Fibroblast of skin of left quadriceps (primary cell): ENCODE data around the gene ACTRT3.
"Not testable (repeated sequence)": the region's sequence is repeated elsewhere in the genome, so short reads cannot be mapped to it uniquely, and the experiment has no call there.

Source experiments
- DNase-seq, 2 experiments: peaks; one replicate each; pipeline ENCODE4 v3.0.0-alpha.2; 2013; ENCODE audit warnings: low read depth in 2 of 2

ACTRT3 gene

DNA sequence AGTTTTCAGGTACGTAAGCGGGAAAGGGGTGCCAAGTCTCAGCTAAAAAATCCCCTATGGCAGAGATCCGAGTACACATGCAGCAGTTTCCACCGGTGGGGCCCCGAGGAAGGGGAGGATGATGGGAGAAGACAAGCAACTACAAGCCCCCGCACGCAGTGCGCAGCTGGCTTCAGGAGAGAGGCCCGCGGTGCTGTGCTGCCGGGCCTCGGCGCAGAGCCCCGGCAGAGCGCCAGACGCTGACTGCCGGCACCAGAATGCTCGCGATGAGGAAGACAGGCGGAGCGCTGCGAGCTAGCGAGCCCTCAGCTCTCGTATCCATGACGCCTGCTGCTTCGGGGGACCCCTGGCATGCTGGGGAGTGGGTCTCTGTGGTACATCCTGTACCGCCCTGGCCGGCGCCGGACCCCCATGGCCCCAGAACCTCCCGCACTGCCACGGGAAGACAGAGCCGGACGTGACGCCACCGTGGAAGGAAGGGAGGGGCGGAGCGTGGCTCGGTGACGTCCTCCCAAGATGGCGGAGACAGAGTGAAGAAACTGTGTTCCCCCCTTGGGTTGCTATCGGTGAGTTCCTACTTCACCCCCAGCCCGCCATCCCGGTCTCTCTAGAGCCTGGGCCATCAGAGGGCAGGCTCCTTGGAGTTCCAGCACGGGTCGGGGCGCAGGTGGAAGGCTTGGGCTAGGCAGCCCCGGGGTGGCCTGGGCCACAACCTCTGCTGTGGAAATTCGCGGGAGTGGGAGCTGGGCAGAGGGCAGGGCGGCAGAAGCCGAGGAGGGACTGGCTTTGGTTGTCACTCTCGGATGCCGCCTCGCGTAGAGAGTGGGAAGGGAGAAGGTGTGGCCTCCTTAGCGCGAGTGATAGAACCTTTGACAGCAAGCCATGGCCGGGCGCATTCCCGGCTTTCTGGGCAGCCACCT, 3.8 kb upstream of the ACTRT3 start, which contains the start of gene MYNN:
Gene MYNN, plus strand, starts transcription at position 500 of the 920 bp plus-strand sequence. CDS start 900 bp downstream, outside the sequence.
- DNase-seq, result peak in 1 of 2 experiments; percentile 66

GRCh38 chr3:169772305-169772896, 3.0 kb upstream of the ACTRT3 start:
- peak in 1 of 2 experiments; percentile 62 for DNase-seq

DNA sequence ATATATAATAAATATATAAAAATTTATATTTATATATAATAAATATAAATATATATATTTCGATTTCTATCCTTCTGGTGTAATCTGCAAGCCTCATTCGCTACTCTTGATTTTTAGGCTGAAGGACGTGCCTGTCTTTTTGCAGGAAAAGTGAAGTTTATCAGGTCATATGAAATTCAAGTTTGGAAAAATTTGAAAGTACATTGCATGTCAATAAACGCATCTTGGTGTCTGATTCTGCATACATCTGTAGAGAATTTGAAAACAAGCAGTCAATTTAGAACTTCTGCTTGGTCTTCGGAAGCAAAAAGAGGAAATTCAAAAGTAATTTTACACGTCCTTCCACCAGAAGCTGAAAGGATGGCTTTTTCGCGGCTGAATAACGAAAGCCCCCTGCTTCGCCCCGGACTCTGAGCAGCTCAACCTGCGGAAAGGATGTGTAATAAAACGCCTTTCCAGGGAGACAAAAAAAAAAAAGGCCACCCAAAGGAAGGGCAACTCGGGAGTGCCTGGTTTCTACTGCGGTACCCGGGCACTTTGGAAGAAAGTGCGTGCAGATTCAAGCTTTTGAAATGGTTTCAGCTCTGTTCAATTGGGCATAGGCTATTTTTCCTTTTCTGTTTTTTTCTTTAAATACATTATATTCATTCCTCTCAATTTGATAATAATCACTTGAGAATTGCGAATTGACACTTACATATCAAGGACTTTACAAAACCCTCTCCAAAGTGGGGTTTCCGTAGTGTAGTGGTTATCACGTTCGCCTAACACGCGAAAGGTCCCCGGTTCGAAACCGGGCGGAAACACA, 2.3 kb upstream of the ACTRT3 start:
- DNase-seq, result peak in 1 of 2 experiments; percentile 66

DNA sequence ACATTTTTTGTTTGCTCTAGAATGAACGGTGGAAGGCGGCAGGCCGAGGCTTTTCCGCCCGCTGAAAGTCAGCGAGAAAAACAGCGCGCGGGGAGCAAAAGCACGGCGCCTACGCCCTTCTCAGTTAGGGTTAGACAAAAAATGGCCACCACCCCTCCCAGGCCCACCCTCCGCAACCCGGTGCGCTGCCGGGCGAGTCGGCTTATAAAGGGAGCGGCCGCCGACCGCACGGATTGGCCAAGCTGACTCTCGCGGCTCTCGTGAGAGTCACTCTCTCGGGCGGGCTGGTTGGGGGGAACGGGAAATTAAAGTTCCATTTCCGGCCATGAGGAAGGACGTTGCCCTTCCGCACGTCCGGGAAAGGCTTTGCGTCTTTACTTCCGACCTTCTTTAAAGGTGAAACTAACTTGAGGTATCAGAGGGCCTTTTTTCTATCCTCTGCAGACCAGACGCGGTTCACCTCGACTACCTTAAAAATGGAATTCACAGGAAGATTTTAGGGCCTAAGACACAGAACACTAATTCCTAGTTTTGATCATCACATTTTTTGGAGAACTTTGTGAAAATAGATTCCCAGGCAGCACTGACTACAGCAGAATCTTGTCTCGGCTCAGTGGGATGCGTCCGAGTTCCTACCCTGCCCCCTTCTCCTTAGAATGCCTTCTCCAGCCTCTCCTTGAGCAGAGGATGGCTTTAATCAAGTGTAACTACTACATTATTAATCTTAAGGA, 4.3 kb downstream of the ACTRT3 start, which contains the start of gene TERC:
Gene TERC, minus strand, starts transcription at position 179 of the 731 bp plus-strand sequence.
- peak; percentile 81 to 85 for DNase-seq

- peak in 1 of 2 experiments; percentile 16 for DNase-seq
Measured at GRCh38 chr3:169764312-169764881, 5.0 kb downstream of the ACTRT3 start.

GRCh38 chr3:169760479-169760878, 8.9 kb downstream of the ACTRT3 start:
- DNase-seq, result no peak

- DNase-seq, result no peak
Measured at GRCh38 chr3:169759256-169759655, 10.1 kb downstream of the ACTRT3 start.

- no peak for DNase-seq
Measured at GRCh38 chr3:169758359-169758994, 10.9 kb downstream of the ACTRT3 start.

- no peak for DNase-seq
Measured at GRCh38 chr3:169755488-169755887, 13.9 kb downstream of the ACTRT3 start.

GRCh38 chr3:169754711-169755110, 14.7 kb downstream of the ACTRT3 start:
- no peak for DNase-seq

GRCh38 chr3:169751875-169752274, 17.5 kb downstream of the ACTRT3 start:
- no peak for DNase-seq

DNA sequence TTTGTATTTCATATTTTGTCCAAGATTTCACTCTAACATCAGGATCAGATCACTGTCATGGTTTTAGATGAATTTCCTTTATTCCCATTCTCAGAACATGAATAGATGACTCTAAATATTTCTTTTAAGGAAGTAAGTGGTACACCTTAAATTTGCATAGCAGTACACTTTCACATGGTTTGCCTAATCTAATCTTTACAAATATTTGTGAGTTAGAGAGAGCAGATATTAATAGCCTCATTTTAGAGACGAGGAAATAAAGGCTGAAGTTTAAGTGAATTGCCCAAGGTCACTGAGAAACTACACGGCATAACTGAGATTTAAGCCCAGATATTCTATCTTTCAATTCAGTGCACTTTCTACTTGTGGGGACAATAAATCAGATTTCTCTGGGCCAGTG, 18.7 kb downstream of the ACTRT3 start:
- DNase-seq, result no peak

DNA sequence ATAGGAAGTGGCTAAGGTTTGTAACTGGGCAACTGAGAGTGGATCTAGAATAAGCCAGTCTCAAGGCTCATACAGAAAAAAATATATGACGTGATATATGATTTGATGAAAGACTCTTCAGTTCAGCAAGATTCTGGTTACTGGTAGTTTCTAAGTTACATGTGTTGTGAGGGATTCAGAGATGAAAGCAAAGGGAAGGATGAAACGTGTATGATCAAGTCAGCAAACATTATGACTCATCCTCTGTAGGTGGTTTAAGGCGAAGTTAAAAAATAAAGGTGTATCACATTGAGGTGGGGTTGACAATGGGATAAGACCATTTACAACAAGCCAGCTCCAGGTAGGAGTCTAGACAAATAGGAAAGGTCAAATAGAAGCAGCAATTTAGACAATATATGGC, 20.7 kb downstream of the ACTRT3 start:
- no peak for DNase-seq

GRCh38 chr3:169746924-169747323, 22.4 kb downstream of the ACTRT3 start:
- DNase-seq, result no peak

DNA sequence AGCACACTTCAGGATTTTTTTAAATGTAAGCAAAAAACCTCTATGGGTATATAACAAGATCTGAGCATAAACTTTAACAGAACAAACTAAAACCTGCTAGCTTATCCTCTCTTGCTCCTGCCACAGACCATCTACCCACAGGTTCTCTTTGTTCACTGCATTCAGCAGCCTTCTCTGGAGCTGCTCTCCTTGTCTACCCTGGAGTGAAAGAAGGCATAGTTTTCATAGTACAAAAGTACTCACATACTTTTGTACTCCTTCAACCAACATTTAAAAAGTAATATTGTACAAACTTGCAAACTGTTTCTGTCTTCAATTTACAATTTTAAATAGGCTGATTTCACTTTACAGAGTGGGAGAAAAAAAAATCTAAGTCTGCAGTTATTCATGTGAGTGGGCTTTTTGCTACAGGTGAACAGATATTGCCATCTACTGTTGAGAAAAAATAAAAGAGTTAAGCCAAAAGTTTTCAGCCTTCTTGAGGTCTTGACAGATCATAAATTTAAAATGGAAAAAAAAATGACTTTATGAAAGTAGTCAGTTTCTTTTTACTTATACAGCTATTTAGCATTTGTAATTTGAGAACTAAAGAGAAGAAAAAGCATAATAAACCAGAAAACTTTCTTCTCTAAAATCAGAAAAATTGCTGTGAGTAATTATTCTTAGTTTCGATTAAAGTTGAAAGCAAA, 24.9 kb downstream of the ACTRT3 start:
- no peak for DNase-seq

- no peak for DNase-seq
Measured at GRCh38 chr3:169739067-169739466, 30.3 kb downstream of the ACTRT3 start.

- not testable (repeated sequence) for DNase-seq
Measured at GRCh38 chr3:169731857-169732256, 37.5 kb downstream of the ACTRT3 start.

DNA sequence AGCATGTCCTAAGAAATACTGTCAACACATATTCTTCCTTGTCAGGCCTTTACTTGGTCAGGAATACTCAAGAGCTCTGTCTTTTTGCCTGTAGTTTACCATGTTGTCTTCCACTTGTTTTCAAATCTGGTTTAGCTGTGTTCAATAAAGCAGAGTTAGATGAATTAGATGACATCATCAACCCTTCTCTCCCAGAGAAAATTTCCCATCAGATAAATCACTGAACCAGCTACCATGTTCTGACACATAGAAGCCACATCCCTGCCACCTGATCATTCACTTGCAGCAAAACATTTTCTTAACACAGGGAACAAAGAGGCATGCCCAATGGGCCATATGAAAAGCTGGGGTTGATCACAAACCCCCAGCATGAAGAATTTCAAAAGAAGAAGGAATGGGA, 46.6 kb downstream of the ACTRT3 start:
- DNase-seq, result no peak

DNA sequence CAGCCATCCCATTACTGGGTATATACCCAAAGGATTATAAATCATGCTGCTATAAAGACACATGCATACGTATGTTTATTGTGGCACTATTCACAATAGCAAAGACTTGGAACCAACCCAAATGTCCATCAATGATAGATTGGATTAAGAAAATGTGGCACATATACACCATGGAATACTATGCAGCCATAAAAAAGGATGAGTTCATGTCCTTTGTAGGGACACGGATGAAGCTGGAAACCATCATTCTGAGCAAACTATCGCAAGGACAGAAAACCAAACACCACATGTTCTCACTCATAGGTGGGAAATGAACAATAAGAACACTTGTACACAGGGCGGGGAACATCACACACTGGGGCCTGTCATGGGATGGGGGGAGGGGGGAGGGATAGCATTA, 50.9 kb downstream of the ACTRT3 start:
- not testable (repeated sequence) for DNase-seq
